NCI-H524 treated with DMSO at 0.1 percent for 48 hours (cell line): Measurements from ENCODE around the gene ERRFI1.

Experiments used
- DNase-seq: peaks from one replicate; lab custom pipeline; 2025; lab: John Stamatoyannopoulos, UW

Gene ERRFI1

DNA sequence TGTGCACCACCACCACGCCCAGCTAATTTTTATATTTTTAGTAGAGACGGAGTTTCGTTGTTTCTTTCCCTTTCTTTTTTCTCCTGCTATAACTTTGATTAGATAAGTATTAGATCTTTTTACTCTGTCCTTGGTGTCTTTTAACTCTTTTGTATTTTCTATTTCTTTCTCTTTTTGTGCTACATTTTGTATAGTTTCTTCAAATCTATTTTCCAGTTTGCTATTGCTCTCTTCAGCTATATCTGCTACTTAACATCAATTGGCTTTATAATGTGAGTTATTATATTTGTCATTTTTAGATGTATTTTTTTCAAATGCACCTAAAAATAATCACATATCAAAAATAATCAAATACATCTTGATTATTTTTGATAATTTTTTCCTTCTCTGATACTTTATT is 16.0 kb upstream of the ERRFI1 start:
- no peak for DNase-seq

GRCh38 chr1:8040586-8040985 is 14.5 kb upstream of the ERRFI1 start:
- DNase-seq, result no peak

DNA sequence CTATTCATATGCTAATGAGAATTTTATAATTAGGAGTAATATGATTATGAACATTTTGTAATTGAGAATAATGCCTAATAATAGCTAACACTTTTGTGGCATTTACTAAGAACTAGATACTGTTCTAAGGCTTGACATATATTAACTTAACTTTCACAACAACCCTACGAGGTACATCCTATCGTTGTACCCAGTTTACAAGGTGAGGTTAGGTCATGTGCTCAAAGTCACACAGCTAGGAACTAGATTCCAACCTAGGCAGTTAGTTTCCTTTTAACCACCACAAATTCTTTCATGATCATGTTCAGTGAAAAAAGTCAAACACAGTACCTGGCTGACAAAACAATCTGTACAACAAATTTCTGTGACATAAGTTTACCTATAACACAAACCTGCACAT is 13.0 kb upstream of the ERRFI1 start:
- no peak for DNase-seq

- no peak for DNase-seq
Observed at GRCh38 chr1:8035289-8035688, 9.2 kb upstream of the ERRFI1 start.

GRCh38 chr1:8033322-8033721 is 7.2 kb upstream of the ERRFI1 start:
- no peak for DNase-seq

DNA sequence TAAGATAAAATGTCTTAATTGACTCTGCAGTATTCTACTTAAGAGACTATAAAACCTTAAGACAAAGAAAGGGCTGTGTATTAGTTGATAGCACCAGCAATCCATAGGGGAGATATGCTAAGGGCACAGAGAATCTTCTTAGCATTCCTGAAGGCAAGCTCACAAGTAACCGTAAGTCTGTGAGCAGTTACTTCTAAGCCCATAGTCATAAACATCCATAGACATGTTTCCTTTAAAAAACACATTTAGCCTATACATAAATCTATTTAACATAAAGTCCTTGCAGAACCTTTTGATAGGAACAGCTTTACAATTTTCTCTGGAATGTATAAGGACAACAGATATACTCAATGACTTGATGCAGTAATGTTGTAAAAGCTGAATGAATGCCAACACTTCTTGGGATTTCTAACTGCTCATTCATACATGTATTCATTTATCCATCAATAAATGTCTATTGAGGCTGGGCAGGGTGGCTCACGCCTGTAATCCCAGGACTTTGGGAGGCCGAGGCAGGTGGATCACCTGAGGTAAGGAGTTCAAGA is 6.3 kb upstream of the ERRFI1 start:
- no peak for DNase-seq

DNA sequence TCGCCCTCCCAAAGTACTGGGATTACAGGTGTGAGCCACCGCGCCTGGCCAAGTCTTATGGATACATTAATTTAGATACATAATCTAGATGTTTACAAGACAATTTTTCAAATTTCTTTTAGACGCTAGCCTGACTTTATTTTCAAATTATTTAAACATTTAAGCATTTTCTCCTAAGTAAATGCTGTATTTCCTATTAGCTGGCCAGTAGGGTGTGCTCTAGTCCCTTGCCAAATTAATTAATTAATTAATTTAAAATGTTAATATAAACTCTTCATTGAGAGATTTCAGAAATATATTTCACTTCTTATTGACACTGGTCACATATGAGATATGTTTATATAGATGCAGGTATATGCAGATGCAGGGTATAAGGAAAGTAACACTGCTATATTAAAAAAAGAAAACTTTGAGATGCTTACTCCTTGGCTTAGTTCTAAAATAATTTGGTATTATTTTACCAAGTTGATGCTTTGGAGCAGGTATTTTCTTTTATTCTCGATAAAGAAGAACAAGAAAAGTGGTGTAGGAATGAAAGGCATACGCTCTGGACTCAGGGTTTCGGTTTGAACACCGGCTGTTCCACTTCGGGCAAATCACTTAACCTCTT is 5.2 kb upstream of the ERRFI1 start:
- DNase-seq, result peak; percentile 7

DNA sequence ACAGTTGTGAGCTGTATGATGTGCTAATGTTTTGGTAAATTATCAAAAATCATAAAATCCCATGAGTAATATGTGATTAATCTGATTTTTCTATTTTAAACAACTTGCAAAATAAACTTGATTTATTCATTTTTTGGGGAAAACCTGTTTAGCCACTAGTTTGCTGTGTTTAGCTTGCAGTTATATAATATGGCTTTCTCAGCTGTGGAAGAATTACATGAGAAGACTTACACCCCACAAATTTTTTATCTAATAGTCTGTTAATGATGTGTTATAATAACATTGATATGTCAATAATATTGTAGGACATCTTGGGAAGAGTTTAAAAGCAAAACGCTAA is 2.4 kb upstream of the ERRFI1 start:
- no peak for DNase-seq

GRCh38 chr1:8027748-8028570 is 1.9 kb upstream of the ERRFI1 start:
- DNase-seq, result no peak

DNA sequence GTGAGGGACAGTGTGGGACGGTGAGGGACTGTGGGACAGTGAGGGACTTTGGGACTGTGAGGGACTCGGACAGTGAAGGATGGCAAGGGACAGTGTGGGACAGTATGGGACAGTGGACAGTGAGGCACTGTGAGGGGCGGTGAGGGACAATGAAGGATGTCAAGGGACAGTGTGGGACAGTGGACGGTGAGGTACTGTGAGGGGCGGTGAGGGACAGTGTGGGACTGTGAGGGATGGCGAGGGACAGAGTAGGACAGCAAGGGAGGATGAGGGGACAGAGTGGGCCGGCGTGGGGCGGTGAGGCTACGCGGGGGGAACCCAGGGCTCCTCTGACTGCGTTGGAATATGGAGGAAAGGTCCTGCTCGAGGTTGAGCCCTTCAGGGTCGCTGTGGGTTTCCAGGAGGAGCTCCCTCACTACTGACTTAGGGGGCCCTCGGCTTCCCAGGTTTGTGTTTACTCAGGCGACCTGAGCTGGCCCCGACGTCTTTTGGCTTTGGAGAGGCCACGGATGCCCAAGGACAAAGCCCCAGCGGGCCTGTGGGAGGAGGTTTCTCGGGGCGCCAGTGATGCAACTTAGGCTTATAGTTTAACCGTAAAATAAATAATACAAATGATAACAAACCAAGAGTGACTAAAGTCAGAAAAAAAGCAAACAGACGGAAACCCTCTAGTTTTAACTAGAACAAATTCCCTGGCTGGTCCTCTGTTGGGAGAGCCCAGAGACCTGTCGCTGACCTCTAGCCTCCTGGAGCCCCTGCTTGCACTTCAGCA is 1.1 kb upstream of the ERRFI1 start:
- DNase-seq, result no peak

GRCh38 chr1:8025671-8026144 is 401 bp downstream of the ERRFI1 start:
- no peak for DNase-seq

DNA sequence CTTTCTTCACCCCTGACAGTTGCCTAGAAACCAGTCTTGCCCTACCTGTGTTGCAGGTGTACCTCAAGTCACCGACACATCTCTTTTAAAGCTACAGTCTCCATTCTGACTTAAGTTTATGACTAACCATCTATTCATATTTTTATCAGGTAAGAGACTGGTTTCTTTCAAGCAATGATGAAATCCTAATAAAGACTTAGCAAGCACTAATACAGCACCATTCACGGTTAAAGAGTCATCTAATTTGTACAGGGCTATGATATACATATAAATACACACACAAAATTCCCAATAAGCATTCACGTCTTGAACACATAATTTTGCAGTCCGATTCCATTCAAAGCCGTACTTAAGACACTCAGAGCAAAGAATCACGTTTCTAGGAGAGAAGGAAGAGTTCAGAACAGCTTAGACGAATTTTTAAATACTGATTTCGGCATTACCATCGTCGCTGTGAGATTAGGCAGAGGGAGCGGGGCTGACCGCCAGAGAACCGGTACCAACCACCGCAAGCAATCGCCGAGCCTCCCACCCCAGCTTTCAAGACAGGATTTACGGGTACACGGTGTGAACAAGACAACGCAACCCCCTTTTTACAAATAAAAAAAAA is 943 bp downstream of the ERRFI1 start:
- no peak for DNase-seq

DNA sequence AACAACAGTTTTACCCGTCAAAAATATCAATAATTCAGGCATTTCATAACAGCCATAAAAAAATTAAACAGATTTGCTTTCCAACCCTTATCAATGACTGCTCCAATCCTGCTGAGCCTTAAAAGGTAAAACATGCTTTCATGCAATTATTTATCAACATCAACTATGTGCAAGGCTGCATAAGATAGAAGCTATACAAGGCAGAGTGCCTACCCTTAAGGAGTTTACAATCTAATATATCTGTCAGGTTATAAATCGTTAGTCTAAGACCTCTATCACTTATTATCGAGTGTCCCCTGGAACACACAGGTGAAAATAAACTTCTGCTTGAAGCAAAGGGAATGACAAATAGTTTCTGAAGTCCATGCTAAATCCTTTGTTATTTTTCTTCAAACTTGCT is 1.8 kb downstream of the ERRFI1 start:
- no peak for DNase-seq

GRCh38 chr1:8023995-8024313 is 2.2 kb downstream of the ERRFI1 start:
- DNase-seq, result no peak

GRCh38 chr1:8023287-8023994 is 2.7 kb downstream of the ERRFI1 start:
- DNase-seq, result no peak

- no peak for DNase-seq
Observed at GRCh38 chr1:8022395-8023286, 3.5 kb downstream of the ERRFI1 start.

GRCh38 chr1:8021676-8022266 is 4.3 kb downstream of the ERRFI1 start:
- no peak for DNase-seq

- DNase-seq, result no peak
Observed at GRCh38 chr1:8020032-8020431, 6.1 kb downstream of the ERRFI1 start.

DNA sequence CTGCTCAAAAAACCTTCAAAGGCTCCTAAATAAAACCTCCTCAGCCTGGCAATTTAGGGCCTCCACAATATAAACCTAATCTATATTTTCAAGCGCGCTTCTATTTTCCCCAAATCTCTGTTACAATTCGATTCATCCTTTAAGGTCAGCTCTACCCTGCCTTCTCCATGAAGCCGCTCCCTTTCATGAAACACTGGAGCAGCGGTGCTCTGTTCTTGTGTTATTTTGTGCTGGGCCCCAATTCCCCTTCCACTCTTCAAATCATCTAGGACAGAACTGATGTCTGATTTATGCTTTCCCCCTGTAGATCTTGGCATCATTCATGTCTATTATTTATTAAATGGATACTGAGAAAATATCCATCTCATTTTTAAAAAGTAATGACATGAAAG is 6.9 kb downstream of the ERRFI1 start:
- DNase-seq, result no peak

GRCh38 chr1:8018492-8019228 is 7.4 kb downstream of the ERRFI1 start:
- DNase-seq, result no peak
